NCI-H2196 treated with DMSO at 0.1 percent for 48 hours (cell line): ENCODE data around the gene LPO.
A peak's percentile ranks its signal among the peaks of the same experiment; 100 is the strongest.

ENCODE experiments used
- DNase-seq: peaks from one replicate; lab custom pipeline; 2025; ENCODE audit not compliant: unreplicated experiment; lab: John Stamatoyannopoulos, UW

Gene LPO

DNA sequence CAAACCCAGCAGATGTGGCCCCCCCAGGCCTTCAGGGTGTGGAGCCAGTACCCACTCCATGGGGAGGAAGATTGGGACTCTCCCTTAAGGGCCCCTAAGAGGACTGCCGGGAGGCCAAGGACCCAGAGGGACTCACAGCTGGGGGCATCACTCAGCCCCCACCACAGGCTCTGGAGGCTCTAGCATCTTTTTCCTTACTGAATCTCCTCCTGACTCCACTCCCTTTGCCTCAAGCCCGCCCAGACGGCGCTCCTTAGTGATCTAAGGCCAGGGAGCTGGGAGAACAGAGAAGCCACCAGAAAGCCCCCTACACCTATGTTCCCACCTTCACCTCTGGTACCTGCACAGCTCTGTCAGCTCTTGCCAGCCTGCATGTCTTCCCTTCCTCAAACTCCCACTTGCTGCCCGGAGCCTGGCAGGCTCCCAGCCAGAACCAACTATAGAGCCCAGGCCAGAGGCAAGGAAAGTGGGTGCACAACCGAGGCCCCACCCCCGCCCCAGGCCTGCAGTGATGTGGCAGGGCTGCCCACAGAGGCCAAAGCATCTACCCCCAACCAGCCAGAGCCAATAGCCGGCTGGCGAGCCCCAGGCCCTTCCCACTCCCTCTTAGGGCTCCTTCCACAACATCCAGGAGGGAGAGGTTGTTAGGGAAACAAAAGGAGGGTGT lies 64.7 kb downstream of the LPO start:
- no peak for DNase-seq

DNA sequence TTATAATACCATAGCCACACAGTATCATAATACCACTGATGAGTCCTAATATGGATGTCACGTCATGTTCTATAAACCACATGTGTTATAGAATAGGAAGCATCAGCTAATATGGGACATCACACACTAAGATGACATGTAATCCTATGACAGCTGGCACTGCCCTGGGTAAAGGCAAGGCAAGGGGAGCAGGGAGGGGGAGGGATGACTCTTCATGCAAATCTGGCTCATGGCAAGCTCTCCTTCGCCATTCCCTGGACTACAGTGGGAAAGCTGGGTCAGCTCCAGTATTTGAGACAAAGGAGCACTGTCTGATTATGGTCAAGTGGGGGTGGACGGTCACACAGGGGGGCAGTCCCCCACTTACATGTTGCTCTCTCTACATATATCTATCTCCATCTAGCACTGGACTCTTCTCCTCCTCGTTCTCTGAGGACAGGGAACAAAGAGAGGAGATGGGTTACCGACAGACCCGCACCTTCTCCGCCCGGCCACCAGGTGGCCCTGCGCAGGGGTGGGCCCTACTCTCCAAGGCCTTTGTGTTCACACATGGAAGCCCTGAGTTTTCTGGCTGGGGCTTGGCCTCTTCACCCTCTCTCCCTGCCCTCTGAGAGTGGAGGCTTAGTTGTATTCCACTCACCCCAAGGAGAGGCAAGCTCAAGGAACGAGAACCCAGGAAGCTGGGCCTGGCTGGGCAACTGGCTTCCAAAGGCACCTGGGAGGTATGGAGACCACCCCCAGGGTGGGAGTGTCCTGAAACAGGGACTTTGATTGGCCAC lies 65.8 kb downstream of the LPO start:
- peak; percentile 11 for DNase-seq

DNA sequence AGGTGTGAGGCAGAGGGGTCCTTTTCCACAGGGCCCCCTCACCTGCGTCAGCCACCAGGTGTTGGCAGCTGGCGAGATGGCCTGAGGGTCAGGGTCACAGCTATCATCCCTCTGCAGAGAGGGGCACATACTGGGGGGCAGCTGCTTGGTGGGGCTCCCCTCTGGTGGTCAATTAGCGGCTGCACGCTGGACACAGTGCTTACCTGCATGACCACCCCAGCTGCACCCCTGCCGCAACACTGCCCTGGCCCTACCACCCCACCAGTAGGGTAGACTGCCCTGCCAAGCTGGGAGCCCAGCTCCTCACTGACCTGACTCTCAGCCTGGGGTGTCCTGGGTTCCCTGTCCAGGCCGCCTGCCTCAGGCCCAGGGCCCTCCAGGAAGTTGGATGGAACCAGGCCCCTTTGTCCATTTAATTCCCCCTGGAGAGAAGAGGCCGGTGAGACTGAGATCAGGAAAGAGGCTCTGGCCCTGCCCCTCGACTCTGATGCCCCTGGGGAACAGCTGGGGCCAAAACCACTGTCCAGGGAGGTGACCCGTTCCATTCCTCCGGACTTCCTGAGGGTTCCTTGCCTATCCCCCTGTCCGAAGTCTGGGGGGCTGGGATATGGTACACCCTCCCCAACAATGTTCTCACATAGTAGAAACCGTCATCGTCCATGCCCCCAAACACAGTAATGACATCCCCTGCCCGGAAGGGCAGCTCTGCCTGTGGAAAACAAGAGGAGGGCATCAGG lies 66.5 kb downstream of the LPO start:
- no peak for DNase-seq

DNA sequence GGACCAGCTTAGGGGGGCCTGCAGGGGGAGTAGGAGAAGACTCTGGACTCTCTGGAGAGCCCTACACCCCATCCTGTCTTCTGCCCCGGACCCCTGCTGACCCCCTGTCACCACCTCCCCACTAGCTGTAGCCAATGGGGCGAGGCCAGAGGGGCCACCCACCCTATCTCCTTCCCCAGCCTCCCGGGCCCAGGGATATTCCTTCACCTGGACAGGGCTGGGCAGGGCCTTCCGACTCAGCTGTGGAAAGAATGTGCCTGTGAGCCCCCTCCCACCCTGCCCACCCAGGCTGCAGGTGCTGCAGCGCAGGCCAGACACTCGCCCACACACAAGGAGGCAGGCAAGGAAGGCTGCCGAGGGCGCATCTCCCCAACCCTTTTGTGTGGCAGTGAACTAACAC lies 67.2 kb downstream of the LPO start:
- no peak for DNase-seq

DNA sequence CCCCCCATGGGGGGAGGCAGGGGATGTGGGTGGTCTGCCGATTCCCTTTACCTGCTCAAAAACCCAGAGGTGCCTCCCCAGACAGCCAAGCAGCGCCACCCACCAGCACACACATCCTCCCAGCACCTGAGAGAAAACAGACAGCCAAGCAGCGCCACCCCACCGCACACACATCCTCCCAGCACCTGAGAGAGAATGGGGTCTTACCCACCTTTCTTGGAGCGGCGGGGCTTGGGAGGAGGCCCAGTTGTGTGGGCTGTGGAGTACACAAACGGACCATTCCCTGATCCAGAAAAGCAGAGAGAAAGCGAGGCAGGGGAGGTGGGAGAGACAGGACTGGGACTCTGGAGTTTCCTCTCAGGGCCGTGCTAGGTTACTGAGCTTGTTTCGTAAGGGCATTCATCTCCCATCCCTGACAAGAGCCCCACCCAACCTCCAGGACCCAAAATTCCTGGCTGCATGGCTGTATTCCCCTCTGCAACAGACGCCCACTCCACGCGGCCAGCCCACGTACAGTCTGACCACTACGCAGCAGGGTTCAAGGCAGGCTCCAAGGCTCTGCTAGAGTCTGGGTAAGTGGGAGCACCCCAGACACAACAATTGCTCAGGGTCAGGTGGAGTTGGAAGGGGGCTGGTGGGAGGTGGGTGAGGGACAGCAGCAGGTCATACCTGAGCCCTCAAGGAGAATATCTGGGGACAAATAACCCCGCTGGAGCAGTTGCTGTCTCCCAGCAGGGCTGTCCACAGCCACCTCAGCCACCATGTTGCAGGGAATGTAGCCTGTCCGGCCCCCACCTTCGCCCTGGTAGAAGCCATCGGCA lies 68.0 kb downstream of the LPO start:
- DNase-seq, result no peak

DNA sequence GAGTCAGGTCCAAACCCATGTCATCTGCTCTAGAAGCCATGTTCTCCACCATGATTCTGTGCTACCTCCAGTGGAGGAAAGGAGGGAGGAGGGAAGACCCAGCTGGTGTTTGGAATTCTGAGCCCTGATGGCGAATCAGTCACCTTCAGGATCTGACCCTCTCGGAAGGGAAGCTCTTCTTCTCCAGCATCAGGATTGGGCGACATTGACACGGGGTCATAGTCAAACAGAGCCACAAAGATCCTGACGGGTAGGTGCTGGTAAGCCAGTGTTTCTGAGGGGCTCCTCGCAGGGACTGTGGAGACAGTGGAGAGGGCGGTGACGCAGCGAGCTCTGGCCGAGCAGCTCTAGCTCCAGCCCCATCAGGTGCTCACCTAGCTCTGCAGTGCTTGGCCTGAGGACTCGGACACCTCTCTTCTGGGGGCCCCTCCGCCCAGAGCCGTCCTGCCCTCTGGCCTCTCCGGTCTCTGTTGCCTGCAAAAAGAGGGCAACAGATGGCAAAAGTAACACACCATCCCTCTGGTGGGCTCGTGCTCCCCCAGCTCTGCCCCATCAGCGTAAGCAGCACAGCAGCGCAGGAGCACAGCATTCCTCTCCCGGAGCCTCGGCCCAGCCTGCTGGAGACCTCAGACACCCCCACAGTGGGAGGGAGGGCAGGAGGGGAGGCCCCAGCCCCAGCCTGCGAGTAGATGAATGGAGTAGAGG lies 69.2 kb downstream of the LPO start:
- no peak for DNase-seq

DNA sequence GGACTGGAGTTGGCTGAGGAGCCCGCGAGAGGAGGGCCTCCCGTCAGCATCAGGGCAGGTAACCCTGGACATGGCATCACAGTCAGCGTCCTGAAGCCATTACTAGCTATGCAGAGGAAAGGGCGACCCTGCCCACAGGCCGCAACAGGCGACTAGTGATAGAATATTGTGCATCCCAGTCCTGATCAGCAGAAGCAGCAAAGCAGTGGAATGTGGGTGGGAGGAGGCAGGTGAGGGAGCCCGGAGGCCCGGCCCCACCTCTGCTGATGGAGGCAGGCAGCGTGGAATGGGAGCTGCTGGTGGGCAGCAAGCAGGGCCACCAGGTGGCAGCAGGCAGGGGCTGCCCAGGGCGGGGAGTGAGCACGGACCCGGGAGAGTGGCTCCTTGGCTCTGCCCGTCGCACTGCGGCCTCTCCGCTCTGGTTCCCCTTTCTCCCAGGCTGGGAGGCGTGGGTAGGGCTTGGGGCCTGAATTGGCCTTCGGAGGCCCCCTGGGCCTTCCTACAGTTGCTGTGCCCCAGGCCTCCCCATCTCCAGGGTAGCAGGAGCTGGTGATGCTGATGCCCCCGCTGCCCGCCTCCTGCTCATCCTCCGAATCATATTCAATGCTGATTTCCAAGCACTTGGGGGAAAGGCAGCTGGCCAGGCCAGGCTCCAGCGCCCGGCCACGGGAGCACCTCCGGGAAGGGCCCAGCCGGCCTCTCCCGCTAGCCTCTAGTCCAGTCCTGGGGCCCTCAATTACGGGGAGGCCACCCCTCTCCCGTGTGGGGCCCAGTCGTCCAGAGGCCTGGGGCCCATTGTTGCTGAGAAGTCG lies 70.0 kb downstream of the LPO start:
- no peak for DNase-seq

DNA sequence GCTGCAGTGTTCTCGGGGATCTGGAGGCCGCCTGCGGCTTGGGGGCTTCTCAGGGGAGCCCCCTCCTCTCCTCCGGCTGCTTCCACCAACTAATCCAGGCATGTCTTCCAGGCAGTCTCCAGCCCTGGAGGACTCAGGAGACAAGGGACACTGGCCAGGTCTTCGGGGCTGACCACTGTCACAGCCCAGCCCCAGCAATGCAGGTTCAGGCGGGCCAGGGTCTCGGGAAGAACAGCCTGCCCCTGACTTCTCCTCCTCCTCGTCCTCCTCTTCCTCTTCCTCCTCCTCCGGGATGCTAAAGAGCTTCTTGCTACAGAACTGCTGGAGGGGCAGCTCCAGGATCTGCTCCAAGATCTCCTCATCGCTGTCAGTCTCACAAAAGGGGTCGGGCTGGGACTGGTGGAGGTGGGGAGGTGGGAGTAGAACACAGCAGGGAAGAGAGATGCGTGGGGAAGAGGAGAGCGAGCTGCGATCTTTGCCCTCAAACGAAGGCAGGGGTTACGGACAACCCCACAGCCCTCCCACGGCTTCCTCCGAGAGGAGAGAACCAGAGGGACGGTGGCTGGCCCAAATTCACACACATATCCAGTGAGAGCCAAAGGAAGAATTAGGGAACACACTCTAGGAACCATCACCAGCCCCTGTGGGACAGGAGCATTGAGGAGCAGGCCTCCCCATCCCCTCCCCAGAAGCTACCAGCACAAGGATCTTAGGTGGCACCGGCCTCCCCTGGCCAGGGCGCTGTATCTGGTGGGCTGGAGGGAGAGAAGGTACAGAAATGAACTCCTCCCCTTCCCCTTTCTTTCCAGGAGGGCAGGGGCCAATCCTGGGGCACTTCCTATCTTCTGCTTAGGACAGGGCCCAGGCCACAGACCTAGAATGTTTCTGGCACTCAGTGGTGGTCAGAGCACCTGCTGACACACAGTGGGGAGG lies 70.9 kb downstream of the LPO start:
- no peak for DNase-seq

DNA sequence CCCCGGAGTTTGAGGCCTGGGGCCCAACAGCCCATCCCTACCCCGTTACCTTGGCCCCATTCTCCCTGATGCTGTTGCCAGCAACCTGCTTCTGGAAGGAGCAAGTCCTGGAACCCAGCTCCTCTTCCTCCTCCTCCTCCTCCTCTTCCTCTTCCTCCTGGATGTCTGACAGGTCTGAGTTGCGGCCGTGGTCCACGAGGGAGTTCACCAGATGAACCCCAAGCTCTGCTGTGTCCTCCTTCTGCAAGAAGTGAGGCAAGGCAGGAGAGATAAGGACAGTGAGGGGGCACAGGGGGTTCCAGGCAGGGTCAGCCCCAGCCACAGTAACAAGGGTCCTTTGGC lies 71.5 kb downstream of the LPO start:
- DNase-seq, result no peak

DNA sequence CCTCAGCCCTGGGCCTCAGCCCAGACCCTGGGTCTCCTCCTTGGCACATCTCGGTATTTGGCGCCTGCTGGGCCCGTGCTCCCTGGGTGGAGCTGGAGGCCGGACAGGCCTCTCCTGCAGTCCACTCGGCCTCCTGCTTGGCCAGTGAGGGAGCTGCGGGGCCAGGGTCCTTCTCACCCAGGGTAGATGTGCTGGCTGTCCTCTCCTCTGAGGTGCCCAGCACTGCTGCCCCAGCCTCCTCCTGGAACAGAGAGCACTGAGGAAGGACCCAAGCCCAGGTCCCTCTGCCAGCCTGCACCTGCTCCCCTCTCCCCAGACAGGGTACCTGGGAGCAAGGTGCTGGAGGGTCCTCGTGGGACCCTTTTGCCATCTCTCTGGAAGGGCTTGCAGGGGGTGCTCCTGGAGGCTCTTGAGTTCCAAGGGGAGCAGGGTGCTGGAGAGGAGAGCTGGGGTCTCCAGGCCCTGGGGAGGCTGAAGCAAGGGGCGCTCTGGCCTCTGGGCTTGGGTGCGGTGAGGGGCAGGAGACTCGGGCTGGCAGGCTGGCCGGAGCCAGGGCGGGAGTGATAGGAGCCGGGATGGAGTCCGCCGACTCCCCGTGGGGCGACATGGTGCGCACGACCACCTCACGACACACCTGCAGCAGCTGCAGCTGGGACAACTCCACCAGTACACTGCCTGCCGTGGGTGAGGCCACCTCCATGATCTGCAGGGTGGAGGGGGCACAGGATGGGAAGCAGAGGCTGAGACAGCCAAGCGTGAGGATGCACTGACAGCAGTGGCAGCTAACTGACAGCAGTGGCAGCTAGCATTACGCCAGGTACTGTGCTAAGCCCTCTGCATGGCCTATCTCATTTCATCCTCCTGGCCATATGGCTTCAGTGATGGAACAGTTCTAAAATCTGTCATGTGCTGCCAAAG lies 72.4 kb downstream of the LPO start:
- no peak for DNase-seq

DNA sequence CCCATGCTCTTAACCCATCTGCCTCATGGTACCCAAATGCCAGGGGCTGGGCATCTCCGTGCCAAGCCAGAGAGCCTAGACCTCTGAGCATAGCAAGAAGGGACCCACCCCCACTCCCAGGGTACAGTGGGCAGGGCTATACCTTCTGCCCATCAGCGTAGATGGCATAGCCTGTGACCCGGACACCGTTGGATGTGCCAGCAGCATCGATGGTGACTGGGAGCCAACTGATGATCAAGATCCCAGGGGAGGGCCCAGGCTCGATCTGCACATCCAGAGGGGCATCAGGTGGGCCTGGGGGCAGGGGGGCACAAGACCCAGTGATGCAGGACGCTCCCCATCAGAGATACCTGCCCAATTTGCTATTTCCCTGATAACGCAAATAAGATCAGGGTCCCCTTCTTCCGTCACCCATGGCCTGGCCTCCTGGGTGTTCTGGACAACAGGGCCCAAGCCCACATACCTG lies 73.1 kb downstream of the LPO start:
- no peak for DNase-seq

DNA sequence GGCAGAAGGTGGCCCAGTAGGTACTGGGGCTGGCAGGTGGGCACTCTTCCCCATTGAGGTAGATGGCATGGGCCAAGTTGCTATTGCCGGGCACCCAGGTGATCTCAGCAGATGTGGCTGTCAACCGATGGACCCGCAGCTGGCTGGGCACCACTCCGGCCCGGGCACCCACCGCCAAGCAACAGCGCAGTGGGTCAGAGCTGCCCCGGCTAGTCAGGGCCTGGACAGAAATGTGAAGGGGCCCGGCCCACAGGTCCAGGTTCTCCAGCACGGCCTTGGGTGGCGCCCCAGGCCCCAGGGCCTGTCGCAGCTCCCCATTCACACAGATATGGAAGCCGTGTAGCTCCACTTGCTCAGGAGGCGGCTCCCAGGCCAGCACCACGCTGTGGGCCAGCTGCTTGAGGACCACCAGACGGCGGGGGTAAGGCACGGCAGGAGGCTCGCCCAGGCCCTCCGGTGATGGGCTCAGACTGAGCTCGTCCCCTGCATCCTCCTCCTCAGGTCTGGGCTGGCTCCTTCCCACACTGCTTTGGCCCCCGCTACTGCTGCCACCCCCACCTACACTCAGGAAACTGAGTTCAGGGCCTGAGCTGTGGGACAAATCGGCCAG lies 73.7 kb downstream of the LPO start:
- no peak for DNase-seq

DNA sequence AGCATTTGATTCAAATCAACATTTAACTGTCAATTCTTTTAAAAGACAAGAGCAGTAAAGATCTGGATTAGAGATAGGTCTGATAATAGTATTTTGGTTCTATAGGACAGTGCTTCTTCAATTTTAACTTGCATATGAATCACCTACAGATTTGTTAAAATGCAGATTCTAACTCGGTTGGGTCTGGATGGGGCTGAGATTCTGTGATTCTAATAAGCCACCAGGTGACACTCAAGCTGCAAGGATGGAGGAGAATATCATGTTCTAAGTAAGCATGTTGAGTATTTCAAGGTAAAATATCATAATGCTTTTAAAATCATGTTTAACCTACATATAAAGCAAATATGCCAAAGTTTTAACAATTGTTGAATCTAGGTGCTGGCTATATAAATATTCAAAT lies 74.4 kb downstream of the LPO start:
- DNase-seq, result no peak

DNA sequence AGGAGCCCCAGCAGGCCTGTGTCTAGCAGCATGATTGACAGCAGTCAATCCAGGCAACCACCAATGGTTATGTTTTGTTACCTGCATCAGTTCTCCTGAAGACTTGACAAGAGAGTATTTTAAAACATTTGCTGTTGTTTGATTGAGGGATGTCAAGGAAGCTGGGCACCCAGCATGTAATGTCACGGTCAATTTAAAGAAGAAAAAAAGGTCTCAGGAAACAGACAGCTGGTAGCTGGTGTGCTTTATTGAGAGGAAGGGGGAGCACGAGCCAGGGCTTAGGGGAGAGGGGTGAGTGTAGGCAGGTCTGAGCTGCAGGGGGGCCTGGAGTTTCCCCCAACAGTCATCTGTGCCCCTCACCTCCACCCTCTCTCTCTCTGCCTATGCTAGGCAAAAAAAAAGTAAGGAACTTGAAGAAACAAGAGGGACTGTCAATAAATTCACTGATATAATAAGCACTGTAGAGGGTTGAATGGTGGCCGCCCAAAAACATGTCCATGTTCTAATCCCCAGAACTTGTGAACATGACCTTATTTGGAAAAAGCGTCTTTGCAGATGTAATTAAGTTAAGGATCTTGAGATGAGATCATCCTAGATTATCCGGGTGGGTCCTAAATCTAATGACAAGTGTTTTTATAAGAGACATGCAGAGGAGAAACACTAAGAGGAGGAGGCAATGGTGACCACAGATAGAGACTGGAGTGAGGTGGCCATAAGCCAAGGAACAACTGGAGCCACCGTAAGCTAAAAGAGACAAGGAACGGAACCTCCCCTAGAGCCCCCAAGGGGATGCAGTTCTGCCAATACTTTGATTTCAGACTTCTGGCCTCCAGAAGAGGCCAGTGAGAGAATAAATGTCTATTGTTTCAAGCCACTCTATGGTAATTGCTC lies 75.7 kb downstream of the LPO start:
- DNase-seq, result no peak

DNA sequence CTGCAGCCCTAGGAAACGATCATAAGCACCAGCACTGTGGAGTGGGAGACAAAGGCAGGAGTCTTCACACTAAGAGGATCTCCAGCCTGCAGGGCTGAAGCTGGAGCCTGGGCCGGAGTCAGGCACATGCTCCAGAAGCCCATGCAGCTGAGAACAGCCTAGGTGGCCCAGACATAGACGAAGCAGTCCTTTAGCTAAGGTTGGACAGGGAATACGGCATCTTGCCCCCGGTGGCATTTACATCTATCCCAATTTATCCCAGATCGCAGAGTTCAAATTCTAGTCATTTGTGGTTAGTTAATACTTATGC lies 76.3 kb downstream of the LPO start:
- no peak for DNase-seq

DNA sequence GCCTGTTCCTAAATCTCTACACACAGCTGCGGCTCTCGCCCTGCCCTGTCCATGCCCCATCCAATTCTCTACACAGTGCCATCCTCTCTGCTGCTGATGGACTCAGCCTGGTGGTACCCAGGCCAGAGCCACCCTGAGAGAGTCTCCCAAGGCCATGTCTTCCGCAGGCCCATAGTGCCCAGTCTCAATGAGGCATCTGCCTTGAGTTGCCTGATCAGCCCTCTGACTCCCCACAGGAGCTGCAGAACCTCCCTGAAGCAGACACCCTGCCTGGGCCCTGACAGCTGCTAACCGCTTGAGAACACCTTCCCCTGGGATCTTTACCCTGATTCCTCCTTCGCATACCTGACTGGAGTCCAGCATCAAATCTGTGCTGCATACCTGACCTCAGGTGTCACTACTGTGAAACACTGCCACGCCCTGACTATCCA lies 76.9 kb downstream of the LPO start:
- no peak for DNase-seq
